Measurements from ENCODE around the gene DEPDC7. TPM values are rescaled to one million over a fixed set of nuclear protein-coding genes. Genes with fewer than 3 reads are reported as not detected.

The DEPDC7 gene
- total RNA-seq, 1 experiment from 2014 or later, result 7.5 TPM

- intact Hi-C loops (cut with micrococcal nuclease; ENCODE audit: unreplicated experiment) (no loop called here), in situ Hi-C loops (cut with HindIII; ENCODE audit: low pct_unique_long_range_greater_than_20kb, low sequenced_read_pairs) (no loop called here)
- DNase-seq (ENCODE audit: low read depth, low spot score) (no peak), ATAC-seq (no peak)
- no peak for TF ChIP-seq SIN3A (IDR thresholded peaks at IDR 0.05; ENCODE audit: borderline replicate concordance, insufficient read depth, low read depth, low read length)
- TF ChIP-seq TCF7L2 (IDR thresholded peaks at IDR 0.05; ENCODE audit: low read depth, low read length), result no peak
- TF ChIP-seq POLR2AphosphoS5 (IDR thresholded peaks at IDR 0.05; ENCODE audit: low read depth, low read length), result no peak
- no peak for TF ChIP-seq CTCF (IDR thresholded peaks at IDR 0.05)
- TF ChIP-seq REST (IDR thresholded peaks at IDR 0.05; ENCODE audit: insufficient read depth in 1 of 2, low read depth in 2 of 2, low read length in 1 of 2), result no peak
- Histone ChIP-seq H3K4me1 (ENCODE audit: control insufficient read depth, insufficient read depth, low read length) (no peaks in the 10 kb centered on the region), H3K4me3 (ENCODE audit: low read depth in 2 of 2, low read length in 2 of 2) (no peak overlapping the region), H3K9me3 (ENCODE audit: control insufficient read depth, insufficient read depth, low read depth, low read length) (no peaks in the 10 kb centered on the region), H3K27ac (ENCODE audit: low read length) (no peak overlapping the region), H3K36me3 (ENCODE audit: control insufficient read depth, insufficient read depth, low read length) (0 out of 2 replicates have a peak, but pooled peaks cover 2% of the 10 kb centered on the region), H3K27me3 (ENCODE audit: control insufficient read depth, insufficient read depth, low read length) (no peaks in the 10 kb centered on the region)
- ChIA-PET CTCF (no interaction called here), POLR2A (no interaction called here)
- no TSS peak for BruUV-seq (replicated peaks)
Measured at GRCh38 chr11:32983506-32983905, 32.2 kb upstream of the DEPDC7 start.

GRCh38 chr11:32985600-32985999 is 30.1 kb upstream of the DEPDC7 start:
- no peak overlapping the region for H3K4me3 ChIP-seq (ENCODE audit: low read depth in 2 of 2, low read length in 2 of 2)
- no peaks in the 10 kb centered on the region for H3K9me3 ChIP-seq (ENCODE audit: control insufficient read depth, insufficient read depth, low read depth, low read length)
- no peak for DNase-seq (ENCODE audit: low read depth, low spot score)
- no peak overlapping the region for H3K27ac ChIP-seq (ENCODE audit: low read length)
- no peaks in the 10 kb centered on the region for H3K4me1 ChIP-seq (ENCODE audit: control insufficient read depth, insufficient read depth, low read length)
- in situ Hi-C loops (cut with HindIII; ENCODE audit: low pct_unique_long_range_greater_than_20kb, low sequenced_read_pairs), result no loop called here
- BruUV-seq (replicated peaks), result no TSS peak
- ChIA-PET POLR2A (no interaction called here), CTCF (no interaction called here)
- no peaks in the 10 kb centered on the region for H3K36me3 ChIP-seq (ENCODE audit: control insufficient read depth, insufficient read depth, low read length)
- no peaks in the 10 kb centered on the region for H3K27me3 ChIP-seq (ENCODE audit: control insufficient read depth, insufficient read depth, low read length)
- intact Hi-C loops (cut with micrococcal nuclease; ENCODE audit: unreplicated experiment), result no loop called here
- TF ChIP-seq CTCF (IDR thresholded peaks at IDR 0.05) (no peak), TCF7L2 (IDR thresholded peaks at IDR 0.05; ENCODE audit: low read depth, low read length) (no peak)
- ATAC-seq, result no peak

All from Panc1 (cell line).